Activated effector memory CD4-positive, alpha-beta T cell treated with Interleukin-2 at 50 U/mL for 16 hours (primary cell): ENCODE data around the gene PEX14.

Experiments used
- DNase-seq: peaks from one replicate; pipeline ENCODE4 v3.0.0-alpha.2; 2020

The PEX14 gene

GRCh38 chr1:10599194-10599861 lies 124.6 kb downstream of the PEX14 start:
- no peak for DNase-seq

- no peak for DNase-seq
Measured at GRCh38 chr1:10601342-10602070, 126.8 kb downstream of the PEX14 start.

- DNase-seq, result no peak
Measured at GRCh38 chr1:10602936-10603335, 128.2 kb downstream of the PEX14 start.

- DNase-seq, result no peak
Measured at GRCh38 chr1:10604966-10605365, 130.2 kb downstream of the PEX14 start.

- no peak for DNase-seq
Measured at GRCh38 chr1:10606064-10606463, 131.3 kb downstream of the PEX14 start.

- DNase-seq, result no peak
Measured at GRCh38 chr1:10607228-10607627, 132.5 kb downstream of the PEX14 start.

GRCh38 chr1:10608690-10609089 lies 133.9 kb downstream of the PEX14 start:
- no peak for DNase-seq

- DNase-seq, result no peak
Measured at GRCh38 chr1:10610901-10611600, 136.3 kb downstream of the PEX14 start.

- DNase-seq, result no peak
Measured at GRCh38 chr1:10612436-10613160, 137.8 kb downstream of the PEX14 start.

- no peak for DNase-seq
Measured at GRCh38 chr1:10613340-10613739, 138.6 kb downstream of the PEX14 start.

GRCh38 chr1:10613861-10614260 lies 139.1 kb downstream of the PEX14 start:
- no peak for DNase-seq

- no peak for DNase-seq
Measured at GRCh38 chr1:10614377-10615225, 139.9 kb downstream of the PEX14 start.

- DNase-seq, result no peak
Measured at GRCh38 chr1:10615332-10615731, 140.6 kb downstream of the PEX14 start.

GRCh38 chr1:10615932-10616671 lies 141.4 kb downstream of the PEX14 start:
- no peak for DNase-seq

GRCh38 chr1:10616696-10617095 lies 141.9 kb downstream of the PEX14 start:
- no peak for DNase-seq

- no peak for DNase-seq
Measured at GRCh38 chr1:10617318-10617717, 142.6 kb downstream of the PEX14 start.

- DNase-seq, result no peak
Measured at GRCh38 chr1:10617931-10618885, 143.5 kb downstream of the PEX14 start.

GRCh38 chr1:10620776-10621175 lies 146.0 kb downstream of the PEX14 start:
- DNase-seq, result no peak

GRCh38 chr1:10621906-10622305 lies 147.2 kb downstream of the PEX14 start:
- DNase-seq, result no peak

- DNase-seq, result no peak
Measured at GRCh38 chr1:10622910-10623685, 148.3 kb downstream of the PEX14 start.
